ENCODE data around the gene ARPC1A. TPM values are rescaled to one million over a fixed set of nuclear protein-coding genes. Genes with fewer than 3 reads are reported as not detected.

The ARPC1A gene
- total RNA-seq, 1 donor from 2014 or later = 143 TPM

GRCh38 chr7:99308461-99309074 is 17.1 kb upstream of the ARPC1A start:
- Histone ChIP-seq H2AFZ (replicated peaks) (no peak overlapping the region), H3K4me2 (no peak overlapping the region), H3K4me3 (no peak overlapping the region), H3K79me2 (ENCODE audit: low read depth) (no peaks in the 10 kb centered on the region), H3F3A (ENCODE audit: low read depth) (no peaks in the 10 kb centered on the region), H3K4me1 (no peaks in the 10 kb centered on the region), H3K27me3 (no peaks in the 10 kb centered on the region), H4K20me1 (ENCODE audit: low read depth) (no peaks in the 10 kb centered on the region), H3K9me3 (ENCODE audit: low read depth) (no peaks in the 10 kb centered on the region), H3K36me3 (no peaks in the 10 kb centered on the region), H3K9ac (no peak overlapping the region), H3K27ac (no peak overlapping the region)
- peaks cover 3% of the 10 kb centered on the region for H3K36me3 Mint-ChIP-seq
- H3K4me3 Mint-ChIP-seq = no peak overlapping the region
- DNase-seq (ENCODE audit: low spot score) = no peak
- H3K27ac Mint-ChIP-seq = no peak overlapping the region
- TF ChIP-seq EZH2 (IDR thresholded peaks at IDR 0.05) = no peak
- no peak for TF ChIP-seq EZH2phosphoT487 (IDR thresholded peaks at IDR 0.05)
- TF ChIP-seq CTCF (IDR thresholded peaks at IDR 0.05) = no peak
- H3K4me1 Mint-ChIP-seq = no peaks in the 10 kb centered on the region
- peaks cover 3% of the 10 kb centered on the region for H3K9me3 Mint-ChIP-seq
- peaks cover 8% of the 10 kb centered on the region for H3K27me3 Mint-ChIP-seq (ENCODE audit: insufficient read depth, low read depth)

- Mint-ChIP-seq H3K36me3 (peaks cover 3% of the 10 kb centered on the region), H3K4me1 (no peaks in the 10 kb centered on the region), H3K4me3 (no peak overlapping the region), H3K9me3 (peaks cover 3% of the 10 kb centered on the region), H3K27ac (no peak overlapping the region), H3K27me3 (ENCODE audit: insufficient read depth, low read depth) (peaks cover 8% of the 10 kb centered on the region)
- no peak for TF ChIP-seq EZH2 (IDR thresholded peaks at IDR 0.05)
- TF ChIP-seq EZH2phosphoT487 (IDR thresholded peaks at IDR 0.05) = no peak
- TF ChIP-seq CTCF (IDR thresholded peaks at IDR 0.05) = no peak
- no peaks in the 10 kb centered on the region for H3K36me3 ChIP-seq
- H3K9me3 ChIP-seq (ENCODE audit: low read depth) = no peaks in the 10 kb centered on the region
- H3K4me2 ChIP-seq = no peak overlapping the region
- H3K79me2 ChIP-seq (ENCODE audit: low read depth) = no peaks in the 10 kb centered on the region
- no peak overlapping the region for H3K9ac ChIP-seq
- H2AFZ ChIP-seq (replicated peaks) = no peak overlapping the region
- no peaks in the 10 kb centered on the region for H3K27me3 ChIP-seq
- no peak for DNase-seq (ENCODE audit: low spot score)
- no peaks in the 10 kb centered on the region for H4K20me1 ChIP-seq (ENCODE audit: low read depth)
- no peak overlapping the region for H3K27ac ChIP-seq
- no peaks in the 10 kb centered on the region for H3F3A ChIP-seq (ENCODE audit: low read depth)
- H3K4me1 ChIP-seq = no peaks in the 10 kb centered on the region
- no peak overlapping the region for H3K4me3 ChIP-seq
Measured at GRCh38 chr7:99309111-99309510, 16.6 kb upstream of the ARPC1A start.

- Mint-ChIP-seq H3K9me3 (peaks cover 3% of the 10 kb centered on the region), H3K27ac (no peak overlapping the region), H3K4me1 (no peaks in the 10 kb centered on the region), H3K27me3 (ENCODE audit: insufficient read depth, low read depth) (peaks cover 8% of the 10 kb centered on the region), H3K4me3 (no peak overlapping the region), H3K36me3 (peaks cover 3% of the 10 kb centered on the region)
- no peak for TF ChIP-seq EZH2 (IDR thresholded peaks at IDR 0.05)
- no peak for TF ChIP-seq CTCF (IDR thresholded peaks at IDR 0.05)
- no peak for TF ChIP-seq EZH2phosphoT487 (IDR thresholded peaks at IDR 0.05)
- H3K4me1 ChIP-seq = no peaks in the 10 kb centered on the region
- H3K27ac ChIP-seq = no peak overlapping the region
- H3K4me3 ChIP-seq = no peak overlapping the region
- no peak for DNase-seq (ENCODE audit: low spot score)
- no peaks in the 10 kb centered on the region for H4K20me1 ChIP-seq (ENCODE audit: low read depth)
- no peaks in the 10 kb centered on the region for H3F3A ChIP-seq (ENCODE audit: low read depth)
- H3K9ac ChIP-seq = no peak overlapping the region
- no peaks in the 10 kb centered on the region for H3K9me3 ChIP-seq (ENCODE audit: low read depth)
- H3K79me2 ChIP-seq (ENCODE audit: low read depth) = no peaks in the 10 kb centered on the region
- H3K4me2 ChIP-seq = no peak overlapping the region
- H2AFZ ChIP-seq (replicated peaks) = no peak overlapping the region
- no peaks in the 10 kb centered on the region for H3K36me3 ChIP-seq
- no peaks in the 10 kb centered on the region for H3K27me3 ChIP-seq
Measured at GRCh38 chr7:99310004-99310403, 15.7 kb upstream of the ARPC1A start.
